Measurements from ENCODE around the gene AREL1. TPM values are rescaled to one million over a fixed set of nuclear protein-coding genes. Genes with fewer than 3 reads are reported as not detected.

The AREL1 gene
- total RNA-seq, 1 donor from 2014 or later: 43.5 TPM

- Mint-ChIP-seq H3K36me3 (ENCODE audit: low read depth) (no peaks in the 10 kb centered on the region), H3K27ac (no peak overlapping the region), H3K9me3 (no peaks in the 10 kb centered on the region), H3K27me3 (peaks cover 5% of the 10 kb centered on the region), H3K4me1 (peaks cover 3% of the 10 kb centered on the region), H3K4me3 (no peak overlapping the region)
- DNase-seq: no peak
- intact Hi-C loops (cut with micrococcal nuclease): no loop called here
These were observed 65.0 kb downstream of the AREL1 start for GRCh38 chr14:74647678-74648461.

- peaks cover 5% of the 10 kb centered on the region for H3K27me3 Mint-ChIP-seq
- no peaks in the 10 kb centered on the region for H3K36me3 Mint-ChIP-seq (ENCODE audit: low read depth)
- DNase-seq: no peak
- no peak overlapping the region for H3K4me3 Mint-ChIP-seq
- no peaks in the 10 kb centered on the region for H3K9me3 Mint-ChIP-seq
- intact Hi-C loops (cut with micrococcal nuclease): no loop called here
- H3K4me1 Mint-ChIP-seq: peaks cover 3% of the 10 kb centered on the region
- no peak overlapping the region for H3K27ac Mint-ChIP-seq
These were observed 65.7 kb downstream of the AREL1 start for GRCh38 chr14:74647061-74647677.

- intact Hi-C loops (cut with micrococcal nuclease): no loop called here
- no peak overlapping the region for H3K4me3 Mint-ChIP-seq
- DNase-seq: no peak
- no peak overlapping the region for H3K27ac Mint-ChIP-seq
- no peaks in the 10 kb centered on the region for H3K4me1 Mint-ChIP-seq
- H3K9me3 Mint-ChIP-seq: no peaks in the 10 kb centered on the region
- H3K36me3 Mint-ChIP-seq (ENCODE audit: low read depth): no peaks in the 10 kb centered on the region
- peaks cover 5% of the 10 kb centered on the region for H3K27me3 Mint-ChIP-seq
These were observed 67.0 kb downstream of the AREL1 start for GRCh38 chr14:74645756-74646470.

- Mint-ChIP-seq H3K4me1 (no peaks in the 10 kb centered on the region), H3K36me3 (ENCODE audit: low read depth) (no peaks in the 10 kb centered on the region), H3K27ac (no peak overlapping the region), H3K9me3 (no peaks in the 10 kb centered on the region), H3K4me3 (no peak overlapping the region), H3K27me3 (peaks cover 5% of the 10 kb centered on the region)
- DNase-seq: no peak
- intact Hi-C loops (cut with micrococcal nuclease): no loop called here
These were observed 67.6 kb downstream of the AREL1 start for GRCh38 chr14:74645244-74645643.

- no peaks in the 10 kb centered on the region for H3K9me3 Mint-ChIP-seq
- no peak overlapping the region for H3K4me3 Mint-ChIP-seq
- intact Hi-C loops (cut with micrococcal nuclease): no loop called here
These were observed 71.1 kb downstream of the AREL1 start for GRCh38 chr14:74641601-74642391.

GRCh38 chr14:74638966-74639365 lies 73.9 kb downstream of the AREL1 start:
- DNase-seq: no peak
- intact Hi-C loops (cut with micrococcal nuclease): no loop called here
- H3K4me3 Mint-ChIP-seq: no peak overlapping the region
- no peaks in the 10 kb centered on the region for H3K9me3 Mint-ChIP-seq
- H3K27ac Mint-ChIP-seq: no peak overlapping the region
- no peaks in the 10 kb centered on the region for H3K36me3 Mint-ChIP-seq (ENCODE audit: low read depth)
- no peaks in the 10 kb centered on the region for H3K4me1 Mint-ChIP-seq
- H3K27me3 Mint-ChIP-seq: peaks cover 9% of the 10 kb centered on the region

More at GRCh38 chr14:74641601-74642391, 71.1 kb downstream of the AREL1 start:
- no peak for DNase-seq
- Mint-ChIP-seq H3K36me3 (ENCODE audit: low read depth) (no peaks in the 10 kb centered on the region), H3K4me1 (no peaks in the 10 kb centered on the region), H3K27ac (no peak overlapping the region), H3K27me3 (peaks cover 10% of the 10 kb centered on the region)

- Mint-ChIP-seq H3K9me3 (no peaks in the 10 kb centered on the region), H3K27ac (no peak overlapping the region), H3K27me3 (peaks cover 13% of the 10 kb centered on the region), H3K4me1 (no peaks in the 10 kb centered on the region), H3K4me3 (no peak overlapping the region), H3K36me3 (ENCODE audit: low read depth) (no peaks in the 10 kb centered on the region)
- intact Hi-C loops (cut with micrococcal nuclease): no loop called here
- DNase-seq: no peak
These were observed 74.8 kb downstream of the AREL1 start for GRCh38 chr14:74638066-74638465.

- Mint-ChIP-seq H3K36me3 (ENCODE audit: low read depth) (no peaks in the 10 kb centered on the region), H3K4me1 (no peaks in the 10 kb centered on the region), H3K9me3 (no peaks in the 10 kb centered on the region), H3K4me3 (no peak overlapping the region), H3K27me3 (peaks cover 13% of the 10 kb centered on the region), H3K27ac (no peak overlapping the region)
- intact Hi-C loops (cut with micrococcal nuclease): no loop called here
- no peak for DNase-seq
These were observed 75.7 kb downstream of the AREL1 start for GRCh38 chr14:74637178-74637550.

- DNase-seq: no peak
- H3K36me3 Mint-ChIP-seq (ENCODE audit: low read depth): no peaks in the 10 kb centered on the region
- H3K27ac Mint-ChIP-seq: no peak overlapping the region
- H3K4me1 Mint-ChIP-seq: no peaks in the 10 kb centered on the region
- intact Hi-C loops (cut with micrococcal nuclease): no loop called here
- no peaks in the 10 kb centered on the region for H3K9me3 Mint-ChIP-seq
- H3K27me3 Mint-ChIP-seq: peaks cover 13% of the 10 kb centered on the region
- H3K4me3 Mint-ChIP-seq: no peak overlapping the region
These were observed 76.3 kb downstream of the AREL1 start for GRCh38 chr14:74636424-74637177.

GRCh38 chr14:74635847-74636246 lies 77.0 kb downstream of the AREL1 start:
- H3K4me1 Mint-ChIP-seq: no peaks in the 10 kb centered on the region
- H3K36me3 Mint-ChIP-seq (ENCODE audit: low read depth): no peaks in the 10 kb centered on the region
- intact Hi-C loops (cut with micrococcal nuclease): no loop called here
- H3K27me3 Mint-ChIP-seq: peaks cover 13% of the 10 kb centered on the region
- DNase-seq: no peak
- H3K9me3 Mint-ChIP-seq: no peaks in the 10 kb centered on the region
- H3K4me3 Mint-ChIP-seq: no peak overlapping the region
- no peak overlapping the region for H3K27ac Mint-ChIP-seq

- Mint-ChIP-seq H3K27ac (no peak overlapping the region), H3K27me3 (peaks cover 13% of the 10 kb centered on the region), H3K4me1 (no peaks in the 10 kb centered on the region), H3K36me3 (ENCODE audit: low read depth) (no peaks in the 10 kb centered on the region), H3K9me3 (no peaks in the 10 kb centered on the region), H3K4me3 (no peak overlapping the region)
- no peak for DNase-seq
- intact Hi-C loops (cut with micrococcal nuclease): no loop called here
These were observed 77.9 kb downstream of the AREL1 start for GRCh38 chr14:74634964-74635363.

GRCh38 chr14:74634481-74634880 lies 78.4 kb downstream of the AREL1 start:
- Mint-ChIP-seq H3K4me3 (no peak overlapping the region), H3K9me3 (no peaks in the 10 kb centered on the region), H3K36me3 (ENCODE audit: low read depth) (no peaks in the 10 kb centered on the region)

More at GRCh38 chr14:74634481-74634880, 78.4 kb downstream of the AREL1 start:
- Mint-ChIP-seq H3K27me3 (peaks cover 13% of the 10 kb centered on the region), H3K4me1 (no peaks in the 10 kb centered on the region), H3K27ac (no peak overlapping the region)
- no peak for DNase-seq
- intact Hi-C loops (cut with micrococcal nuclease): no loop called here

Measured in activated CD4-positive, alpha-beta T cell treated with anti-CD3 and anti-CD28 coated beads, Interleukin-2, amount 10 ng/mL, durations not matched to agents 24 days and 14 days (primary cell).